HepG2 (cell line): Measurements from ENCODE around the gene MBTD1. TPM values are rescaled to one million over a fixed set of nuclear protein-coding genes. Genes with fewer than 3 reads are reported as not detected.
A peak's percentile ranks its signal among the peaks of the same experiment; 100 is the strongest.

Experiments
- ATF1 ChIP-seq: IDR thresholded peaks from 2 replicates; pipeline ENCODE4 v1.6.1; 2016; ENCODE audit warnings: mild to moderate bottlenecking, control low read depth
- DMAP1 ChIP-seq: IDR thresholded peaks from 2 replicates; pipeline ENCODE4 v1.6.1; 2016
- IKZF4 ChIP-seq: sonication (generic); formaldehyde crosslinking; IDR thresholded peaks from 2 replicates; pipeline ENCODE4 v1.5.1; 2020; ENCODE audit warnings: borderline replicate concordance, mild to moderate bottlenecking, low read depth, missing genetic modification reagents; ENCODE audit errors: not compliant biosample characterization
- RAD51 ChIP-seq: fragments of 450-650 bp; IDR thresholded peaks from 2 replicates; pipeline ENCODE4 v1.6.1; 2016; ENCODE audit warnings: borderline replicate concordance
- RBFOX2 ChIP-seq: fragments of 200-400 bp; formaldehyde crosslinking; IDR thresholded peaks from 2 replicates; pipeline ENCODE4 v1.6.1; 2017; ENCODE audit warnings: low read depth, mild to moderate bottlenecking, low read length
- RBM39 ChIP-seq: fragments of 200-400 bp; formaldehyde crosslinking; IDR thresholded peaks from one replicate; pipeline ENCODE4 v1.6.1; 2018; ENCODE audit warnings: antibody characterized with exemption, mild to moderate bottlenecking, low read depth, low read length; ENCODE audit not compliant: poor library complexity, severe bottlenecking
- SMARCC2 ChIP-seq: fragments of 450-650 bp; IDR thresholded peaks from 2 replicates; pipeline ENCODE4 v1.6.1; 2017; ENCODE audit warnings: antibody characterized with exemption, mild to moderate bottlenecking
- SMARCE1 ChIP-seq: fragments of 450-650 bp; IDR thresholded peaks from 2 replicates; pipeline ENCODE4 v1.6.1; 2017; ENCODE audit warnings: borderline replicate concordance
- SP5 ChIP-seq: IDR thresholded peaks from 2 replicates; pipeline ENCODE4 v1.6.1; 2016; ENCODE audit warnings: low read depth, borderline replicate concordance
- TBX3 ChIP-seq: fragments of 450-650 bp; IDR thresholded peaks from 2 replicates; pipeline ENCODE4 v1.6.1; 2017; ENCODE audit warnings: antibody characterized with exemption, mild to moderate bottlenecking, inconsistent platforms, borderline replicate concordance
- TCF7L2 ChIP-seq: IDR thresholded peaks from 2 replicates; pipeline ENCODE4 v1.6.1; 2011; ENCODE audit warnings: mild to moderate bottlenecking, low read depth, low read length, moderate library complexity
- ZNF446 ChIP-seq: sonication (generic); formaldehyde crosslinking; IDR thresholded peaks from 2 replicates; pipeline ENCODE4 v1.5.0; 2020; ENCODE audit warnings: mild to moderate bottlenecking, missing genetic modification reagents
- ZNF543 ChIP-seq: sonication (generic); formaldehyde crosslinking; IDR thresholded peaks from 2 replicates; pipeline ENCODE4 v1.4.0; 2020; ENCODE audit warnings: mild to moderate bottlenecking, missing genetic modification reagents
- polyA plus RNA-seq, 8 experiments: library from polyadenylated mRNA; depleted of rRNA in 3 of 8; stranded (reverse) in 7 of 8; unstranded in 1 of 8; fragments of >200 nt; fragmentation: Illumina TruSeq in 4 of 8; extraction: Trizol in 4 of 8; gene quantifications; 2 replicates each; pipeline versions ENCODE4 v1.2.1 to v1.2.3, GENCODE V29; 2011 to 2016; ENCODE audit warnings: low read depth in 4 of 8, missing spikeins in 1 of 8, mixed read lengths in 1 of 8; ENCODE audit not compliant: insufficient read depth in 1 of 8
- total RNA-seq, 5 experiments: library from RNA; depleted of rRNA; stranded (reverse); fragments of >200 nt; fragmentation: Illumina TruSeq; extraction: Trizol; gene quantifications; 2 replicates each; pipeline ENCODE4 v1.2.3, GENCODE V29; 2016; ENCODE audit warnings: low read depth in 1 of 5
- TF ChIP-seq, protein P1 (sequence below): sonication (generic); formaldehyde crosslinking; conservative IDR thresholded peaks from 2 replicates; pipeline ENCODE4 v1.4.0; 2020; ENCODE audit warnings: mild to moderate bottlenecking, missing genetic modification reagents, moderate library complexity
- TF ChIP-seq, protein P2 (sequence below): sonication (generic); formaldehyde crosslinking; IDR thresholded peaks from 2 replicates; pipeline ENCODE4 v1.4.0; 2020; ENCODE audit warnings: missing genetic modification reagents
- TF ChIP-seq, protein P3 (sequence below): IDR thresholded peaks from 2 replicates; pipeline ENCODE4 v1.6.1; 2012; ENCODE audit warnings: low read depth, low read length, improper control_type of control experiment
- TF ChIP-seq, protein P4 (sequence below): sonication (generic); formaldehyde crosslinking; IDR thresholded peaks from 2 replicates; pipeline ENCODE4 v1.4.0; 2020; ENCODE audit warnings: missing genetic modification reagents, low read depth, mild to moderate bottlenecking, borderline replicate concordance
- TF ChIP-seq, protein P5 (sequence below): sonication (generic); formaldehyde crosslinking; IDR thresholded peaks from 2 replicates; pipeline ENCODE4 v1.8.1; 2023; ENCODE audit warnings: mild to moderate bottlenecking, missing genetic modification reagents
- TF ChIP-seq, protein P6 (sequence below): IDR thresholded peaks from 2 replicates; pipeline ENCODE4 v1.6.1; 2016

MBTD1 gene
- total and polyA plus RNA-seq, 2 of the 13 experiments (the other 11 are each of a cell fraction or from before 2014, with no cell fraction given), result 20.9 TPM

DNA sequence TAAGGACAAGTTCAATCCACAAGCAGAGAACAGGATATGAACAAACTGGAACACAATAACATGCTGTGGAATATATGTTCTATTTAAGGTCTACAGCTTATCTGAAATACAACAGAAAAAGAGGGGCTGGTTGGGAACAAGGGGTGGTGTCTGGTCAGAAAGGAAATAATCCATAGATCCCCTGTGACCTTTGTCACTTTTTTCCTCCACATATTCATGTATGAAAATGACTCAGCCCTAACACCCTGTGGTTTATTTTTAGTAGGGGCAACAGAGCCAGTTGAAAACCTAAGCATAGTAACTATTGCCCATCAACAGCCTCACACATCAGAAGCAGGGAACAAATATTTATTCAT, 126.9 kb downstream of the MBTD1 start (continued):
- TF ChIP-seq, protein P1, sequence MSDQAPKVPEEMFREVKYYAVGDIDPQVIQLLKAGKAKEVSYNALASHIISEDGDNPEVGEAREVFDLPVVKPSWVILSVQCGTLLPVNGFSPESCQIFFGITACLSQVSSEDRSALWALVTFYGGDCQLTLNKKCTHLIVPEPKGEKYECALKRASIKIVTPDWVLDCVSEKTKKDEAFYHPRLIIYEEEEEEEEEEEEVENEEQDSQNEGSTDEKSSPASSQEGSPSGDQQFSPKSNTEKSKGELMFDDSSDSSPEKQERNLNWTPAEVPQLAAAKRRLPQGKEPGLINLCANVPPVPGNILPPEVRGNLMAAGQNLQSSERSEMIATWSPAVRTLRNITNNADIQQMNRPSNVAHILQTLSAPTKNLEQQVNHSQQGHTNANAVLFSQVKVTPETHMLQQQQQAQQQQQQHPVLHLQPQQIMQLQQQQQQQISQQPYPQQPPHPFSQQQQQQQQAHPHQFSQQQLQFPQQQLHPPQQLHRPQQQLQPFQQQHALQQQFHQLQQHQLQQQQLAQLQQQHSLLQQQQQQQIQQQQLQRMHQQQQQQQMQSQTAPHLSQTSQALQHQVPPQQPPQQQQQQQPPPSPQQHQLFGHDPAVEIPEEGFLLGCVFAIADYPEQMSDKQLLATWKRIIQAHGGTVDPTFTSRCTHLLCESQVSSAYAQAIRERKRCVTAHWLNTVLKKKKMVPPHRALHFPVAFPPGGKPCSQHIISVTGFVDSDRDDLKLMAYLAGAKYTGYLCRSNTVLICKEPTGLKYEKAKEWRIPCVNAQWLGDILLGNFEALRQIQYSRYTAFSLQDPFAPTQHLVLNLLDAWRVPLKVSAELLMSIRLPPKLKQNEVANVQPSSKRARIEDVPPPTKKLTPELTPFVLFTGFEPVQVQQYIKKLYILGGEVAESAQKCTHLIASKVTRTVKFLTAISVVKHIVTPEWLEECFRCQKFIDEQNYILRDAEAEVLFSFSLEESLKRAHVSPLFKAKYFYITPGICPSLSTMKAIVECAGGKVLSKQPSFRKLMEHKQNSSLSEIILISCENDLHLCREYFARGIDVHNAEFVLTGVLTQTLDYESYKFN (CRISPR knock-in tag), result peak; percentile 25; the same call in 1 of the 2 replicates
- TF ChIP-seq SP5 (CRISPR knock-in tag) (no peak), RBM39 (no peak), ZNF446 (CRISPR knock-in tag) (no peak), TBX3 (peak; percentile 42; the same call in 1 of the 2 replicates), SMARCC2 (no peak), ATF1 (CRISPR knock-in tag) (no peak), ZNF543 (CRISPR knock-in tag) (no peak), DMAP1 (CRISPR knock-in tag) (no peak), IKZF4 (CRISPR knock-in tag) (no peak), RAD51 (no peak), TCF7L2 (no peak), SMARCE1 (no peak), RBFOX2 (no peak)
- TF ChIP-seq, protein P2, sequence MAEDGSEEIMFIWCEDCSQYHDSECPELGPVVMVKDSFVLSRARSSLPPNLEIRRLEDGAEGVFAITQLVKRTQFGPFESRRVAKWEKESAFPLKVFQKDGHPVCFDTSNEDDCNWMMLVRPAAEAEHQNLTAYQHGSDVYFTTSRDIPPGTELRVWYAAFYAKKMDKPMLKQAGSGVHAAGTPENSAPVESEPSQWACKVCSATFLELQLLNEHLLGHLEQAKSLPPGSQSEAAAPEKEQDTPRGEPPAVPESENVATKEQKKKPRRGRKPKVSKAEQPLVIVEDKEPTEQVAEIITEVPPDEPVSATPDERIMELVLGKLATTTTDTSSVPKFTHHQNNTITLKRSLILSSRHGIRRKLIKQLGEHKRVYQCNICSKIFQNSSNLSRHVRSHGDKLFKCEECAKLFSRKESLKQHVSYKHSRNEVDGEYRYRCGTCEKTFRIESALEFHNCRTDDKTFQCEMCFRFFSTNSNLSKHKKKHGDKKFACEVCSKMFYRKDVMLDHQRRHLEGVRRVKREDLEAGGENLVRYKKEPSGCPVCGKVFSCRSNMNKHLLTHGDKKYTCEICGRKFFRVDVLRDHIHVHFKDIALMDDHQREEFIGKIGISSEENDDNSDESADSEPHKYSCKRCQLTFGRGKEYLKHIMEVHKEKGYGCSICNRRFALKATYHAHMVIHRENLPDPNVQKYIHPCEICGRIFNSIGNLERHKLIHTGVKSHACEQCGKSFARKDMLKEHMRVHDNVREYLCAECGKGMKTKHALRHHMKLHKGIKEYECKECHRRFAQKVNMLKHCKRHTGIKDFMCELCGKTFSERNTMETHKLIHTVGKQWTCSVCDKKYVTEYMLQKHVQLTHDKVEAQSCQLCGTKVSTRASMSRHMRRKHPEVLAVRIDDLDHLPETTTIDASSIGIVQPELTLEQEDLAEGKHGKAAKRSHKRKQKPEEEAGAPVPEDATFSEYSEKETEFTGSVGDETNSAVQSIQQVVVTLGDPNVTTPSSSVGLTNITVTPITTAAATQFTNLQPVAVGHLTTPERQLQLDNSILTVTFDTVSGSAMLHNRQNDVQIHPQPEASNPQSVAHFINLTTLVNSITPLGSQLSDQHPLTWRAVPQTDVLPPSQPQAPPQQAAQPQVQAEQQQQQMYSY (CRISPR knock-in tag), result no peak
- TF ChIP-seq, protein P3, sequence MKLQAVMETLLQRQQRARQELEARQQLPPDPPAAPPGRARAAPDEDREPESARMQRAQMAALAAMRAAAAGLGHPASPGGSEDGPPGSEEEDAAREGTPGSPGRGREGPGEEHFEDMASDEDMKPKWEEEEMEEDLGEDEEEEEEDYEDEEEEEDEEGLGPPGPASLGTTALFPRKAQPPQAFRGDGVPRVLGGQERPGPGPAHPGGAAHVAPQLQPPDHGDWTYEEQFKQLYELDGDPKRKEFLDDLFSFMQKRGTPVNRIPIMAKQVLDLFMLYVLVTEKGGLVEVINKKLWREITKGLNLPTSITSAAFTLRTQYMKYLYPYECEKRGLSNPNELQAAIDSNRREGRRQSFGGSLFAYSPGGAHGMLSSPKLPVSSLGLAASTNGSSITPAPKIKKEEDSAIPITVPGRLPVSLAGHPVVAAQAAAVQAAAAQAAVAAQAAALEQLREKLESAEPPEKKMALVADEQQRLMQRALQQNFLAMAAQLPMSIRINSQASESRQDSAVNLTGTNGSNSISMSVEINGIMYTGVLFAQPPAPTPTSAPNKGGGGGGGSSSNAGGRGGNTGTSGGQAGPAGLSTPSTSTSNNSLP, result 0 out of 2 replicates have a peak, but pooled peaks have one; percentile 43
- TF ChIP-seq, protein P4, sequence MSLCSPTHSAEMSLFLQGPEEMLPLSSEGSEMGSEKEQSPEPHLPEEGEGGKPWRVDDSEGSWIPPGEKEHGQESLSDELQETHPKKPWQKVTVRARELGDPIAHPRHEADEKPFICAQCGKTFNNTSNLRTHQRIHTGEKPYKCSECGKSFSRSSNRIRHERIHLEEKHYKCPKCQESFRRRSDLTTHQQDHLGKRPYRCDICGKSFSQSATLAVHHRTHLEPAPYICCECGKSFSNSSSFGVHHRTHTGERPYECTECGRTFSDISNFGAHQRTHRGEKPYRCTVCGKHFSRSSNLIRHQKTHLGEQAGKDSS (CRISPR knock-in tag), result no peak
- TF ChIP-seq, protein P5, sequence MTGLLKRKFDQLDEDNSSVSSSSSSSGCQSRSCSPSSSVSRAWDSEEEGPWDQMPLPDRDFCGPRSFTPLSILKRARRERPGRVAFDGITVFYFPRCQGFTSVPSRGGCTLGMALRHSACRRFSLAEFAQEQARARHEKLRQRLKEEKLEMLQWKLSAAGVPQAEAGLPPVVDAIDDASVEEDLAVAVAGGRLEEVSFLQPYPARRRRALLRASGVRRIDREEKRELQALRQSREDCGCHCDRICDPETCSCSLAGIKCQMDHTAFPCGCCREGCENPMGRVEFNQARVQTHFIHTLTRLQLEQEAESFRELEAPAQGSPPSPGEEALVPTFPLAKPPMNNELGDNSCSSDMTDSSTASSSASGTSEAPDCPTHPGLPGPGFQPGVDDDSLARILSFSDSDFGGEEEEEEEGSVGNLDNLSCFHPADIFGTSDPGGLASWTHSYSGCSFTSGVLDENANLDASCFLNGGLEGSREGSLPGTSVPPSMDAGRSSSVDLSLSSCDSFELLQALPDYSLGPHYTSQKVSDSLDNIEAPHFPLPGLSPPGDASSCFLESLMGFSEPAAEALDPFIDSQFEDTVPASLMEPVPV (CRISPR knock-in tag), result no peak
- TF ChIP-seq, protein P6, sequence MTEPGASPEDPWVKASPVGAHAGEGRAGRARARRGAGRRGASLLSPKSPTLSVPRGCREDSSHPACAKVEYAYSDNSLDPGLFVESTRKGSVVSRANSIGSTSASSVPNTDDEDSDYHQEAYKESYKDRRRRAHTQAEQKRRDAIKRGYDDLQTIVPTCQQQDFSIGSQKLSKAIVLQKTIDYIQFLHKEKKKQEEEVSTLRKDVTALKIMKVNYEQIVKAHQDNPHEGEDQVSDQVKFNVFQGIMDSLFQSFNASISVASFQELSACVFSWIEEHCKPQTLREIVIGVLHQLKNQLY (CRISPR knock-in tag), result no peak
